ENCODE measurements around the gene LAGE3. TPM values are rescaled to one million over a fixed set of nuclear protein-coding genes. Genes with fewer than 3 reads are reported as not detected.

LAGE3 gene, protein sequence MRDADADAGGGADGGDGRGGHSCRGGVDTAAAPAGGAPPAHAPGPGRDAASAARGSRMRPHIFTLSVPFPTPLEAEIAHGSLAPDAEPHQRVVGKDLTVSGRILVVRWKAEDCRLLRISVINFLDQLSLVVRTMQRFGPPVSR
- total RNA-seq (ENCODE audit: low replicate concordance) = 19.1 and 31.6 TPM in 2 replicates

DNA sequence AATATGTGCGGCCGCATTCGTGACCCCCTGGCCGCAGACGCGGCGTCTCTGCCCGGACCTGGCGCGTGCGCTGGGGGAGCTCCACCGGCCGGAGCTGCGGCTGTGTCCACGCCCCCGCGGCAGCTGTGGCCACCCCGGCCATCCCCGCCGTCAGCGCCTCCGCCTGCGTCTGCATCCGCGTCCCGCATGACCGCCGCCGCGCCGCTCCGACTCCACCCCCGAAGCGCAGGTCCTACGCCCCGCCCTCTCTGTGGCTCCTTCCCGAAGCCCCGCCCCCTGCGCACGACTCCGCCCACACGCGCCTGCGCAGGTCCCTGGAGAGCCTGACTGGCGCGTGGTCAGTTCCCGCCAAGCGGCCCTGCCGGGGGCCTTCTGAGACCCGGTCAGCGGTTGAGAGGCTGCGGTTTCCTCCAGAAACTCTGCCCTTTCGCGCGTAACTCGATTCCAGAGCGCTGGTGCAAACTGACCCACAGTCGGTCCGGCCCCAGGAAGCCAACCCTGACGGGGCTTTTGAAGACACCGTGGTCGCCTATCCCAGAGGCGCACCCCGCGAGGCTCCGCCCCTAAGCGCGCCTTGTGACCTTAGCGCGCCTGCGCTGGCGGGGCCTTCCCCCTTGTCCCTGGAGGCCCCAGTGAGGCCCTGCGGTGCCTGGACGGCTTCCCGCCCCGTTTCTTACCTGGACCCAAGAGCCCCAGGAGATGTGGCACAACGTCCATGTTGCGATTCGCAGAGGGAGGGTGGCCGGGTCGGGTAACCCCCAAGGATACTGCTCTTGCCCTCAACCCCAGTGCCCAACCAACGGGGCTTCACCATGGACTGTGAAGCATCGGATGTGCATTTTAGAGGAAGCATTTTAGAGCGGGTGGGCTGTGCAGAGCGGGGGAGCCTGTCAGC, at the start of gene LAGE3:
TSS of gene LAGE3 (minus strand) at position 554 of the 895 bp plus-strand sequence. CDS start at position 188, 366 bp downstream.
- TF ChIP-seq, protein P1, sequence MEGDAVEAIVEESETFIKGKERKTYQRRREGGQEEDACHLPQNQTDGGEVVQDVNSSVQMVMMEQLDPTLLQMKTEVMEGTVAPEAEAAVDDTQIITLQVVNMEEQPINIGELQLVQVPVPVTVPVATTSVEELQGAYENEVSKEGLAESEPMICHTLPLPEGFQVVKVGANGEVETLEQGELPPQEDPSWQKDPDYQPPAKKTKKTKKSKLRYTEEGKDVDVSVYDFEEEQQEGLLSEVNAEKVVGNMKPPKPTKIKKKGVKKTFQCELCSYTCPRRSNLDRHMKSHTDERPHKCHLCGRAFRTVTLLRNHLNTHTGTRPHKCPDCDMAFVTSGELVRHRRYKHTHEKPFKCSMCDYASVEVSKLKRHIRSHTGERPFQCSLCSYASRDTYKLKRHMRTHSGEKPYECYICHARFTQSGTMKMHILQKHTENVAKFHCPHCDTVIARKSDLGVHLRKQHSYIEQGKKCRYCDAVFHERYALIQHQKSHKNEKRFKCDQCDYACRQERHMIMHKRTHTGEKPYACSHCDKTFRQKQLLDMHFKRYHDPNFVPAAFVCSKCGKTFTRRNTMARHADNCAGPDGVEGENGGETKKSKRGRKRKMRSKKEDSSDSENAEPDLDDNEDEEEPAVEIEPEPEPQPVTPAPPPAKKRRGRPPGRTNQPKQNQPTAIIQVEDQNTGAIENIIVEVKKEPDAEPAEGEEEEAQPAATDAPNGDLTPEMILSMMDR (IDR thresholded peaks at IDR 0.05; ENCODE audit: insufficient read depth, low read length) = no peak
- H3K4me3 ChIP-seq (ENCODE audit: low read depth, low read length) = peak within 1 kb of the TSS; percentile 72
- peak; percentile 84 for DNase-seq (ENCODE audit: low read depth)

DNA sequence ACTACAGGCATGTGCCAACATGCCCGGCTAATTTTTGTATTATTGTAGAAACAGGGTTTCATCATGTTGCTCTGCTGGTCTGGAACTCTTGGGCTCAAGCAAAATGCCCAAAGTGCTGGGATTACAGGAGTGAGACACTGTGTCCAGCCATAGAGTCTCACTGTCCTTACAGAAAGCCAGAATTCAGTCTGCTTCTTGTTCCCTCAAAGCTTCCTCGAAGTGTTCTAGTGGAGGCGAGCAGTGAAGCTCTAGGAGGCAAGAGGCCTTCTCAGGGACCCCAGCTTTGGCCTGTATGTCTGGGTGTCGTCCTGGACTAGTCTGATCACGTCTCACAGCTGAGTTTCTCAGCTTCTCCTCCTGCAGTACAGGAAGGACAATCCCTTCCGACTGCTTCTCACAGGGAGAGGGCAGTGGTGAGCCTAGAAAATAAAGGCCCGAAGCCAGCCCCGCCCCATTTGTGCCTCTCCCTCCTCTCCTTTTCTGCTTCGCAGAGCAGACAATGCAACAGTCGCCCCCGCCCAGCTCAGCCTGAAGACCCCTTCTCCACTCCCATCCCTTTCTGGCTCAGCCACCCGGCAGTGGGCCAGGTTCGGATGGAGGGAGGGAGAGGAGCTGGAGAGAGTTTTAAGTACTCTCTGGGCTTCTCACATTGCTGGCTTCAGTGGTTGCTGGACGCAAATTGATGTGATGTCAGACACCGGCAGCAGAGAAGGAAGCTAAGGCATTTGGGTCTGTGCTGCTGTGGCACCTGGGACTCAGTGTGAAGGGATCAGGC, 48.0 kb upstream of the LAGE3 start:
- DNase-seq (ENCODE audit: low read depth) = peak; percentile 88
- TF ChIP-seq, protein P1 (IDR thresholded peaks at IDR 0.05; ENCODE audit: insufficient read depth, low read length) = peak; percentile 58
- H3K4me3 ChIP-seq (ENCODE audit: low read depth, low read length) = no peak overlapping the region

DNA sequence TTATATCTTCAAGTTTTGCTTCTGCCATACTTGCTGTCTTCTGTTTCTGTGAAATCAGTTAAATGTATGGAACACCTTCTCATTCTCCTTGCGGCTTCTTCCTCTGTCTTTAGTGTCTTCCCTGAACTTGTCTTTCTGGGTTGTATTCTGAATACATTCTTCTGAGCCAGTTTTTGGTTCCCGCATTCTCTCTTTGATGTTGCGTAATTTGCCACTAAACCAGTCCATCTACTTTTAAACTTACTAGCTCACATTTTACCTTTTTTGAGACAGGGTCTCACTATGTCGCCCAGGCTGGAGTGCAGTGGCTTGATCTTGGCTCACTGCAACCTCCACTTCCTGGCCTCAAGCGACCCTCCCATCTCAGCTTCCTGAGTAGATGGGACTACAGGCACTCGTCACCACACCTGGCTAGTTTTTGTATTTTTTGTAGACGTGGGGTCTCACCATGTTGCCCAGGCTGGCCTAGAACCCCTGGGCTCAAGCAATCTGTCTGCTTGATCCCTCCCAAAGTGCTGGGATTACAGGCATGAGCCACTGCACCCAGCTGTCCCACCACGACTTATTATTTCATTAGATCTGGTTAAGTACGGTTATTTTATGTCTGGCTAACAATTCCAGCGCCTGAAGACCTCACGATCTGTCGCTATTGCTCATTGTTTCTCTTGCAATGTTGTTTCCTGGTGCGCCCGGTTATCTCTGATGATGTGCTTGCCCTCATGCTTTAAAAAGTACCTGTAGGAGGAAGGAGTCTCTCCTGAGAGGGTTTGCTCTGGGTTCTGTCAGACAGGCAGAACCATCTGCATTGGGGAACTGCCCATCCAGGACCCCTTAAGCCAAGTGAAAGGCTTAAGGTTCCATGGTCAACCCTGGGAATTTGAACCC, 46.8 kb upstream of the LAGE3 start:
- no peak for DNase-seq (ENCODE audit: low read depth)
- TF ChIP-seq, protein P1 (IDR thresholded peaks at IDR 0.05; ENCODE audit: insufficient read depth, low read length) = no peak
- no peak overlapping the region for H3K4me3 ChIP-seq (ENCODE audit: low read depth, low read length)

DNA sequence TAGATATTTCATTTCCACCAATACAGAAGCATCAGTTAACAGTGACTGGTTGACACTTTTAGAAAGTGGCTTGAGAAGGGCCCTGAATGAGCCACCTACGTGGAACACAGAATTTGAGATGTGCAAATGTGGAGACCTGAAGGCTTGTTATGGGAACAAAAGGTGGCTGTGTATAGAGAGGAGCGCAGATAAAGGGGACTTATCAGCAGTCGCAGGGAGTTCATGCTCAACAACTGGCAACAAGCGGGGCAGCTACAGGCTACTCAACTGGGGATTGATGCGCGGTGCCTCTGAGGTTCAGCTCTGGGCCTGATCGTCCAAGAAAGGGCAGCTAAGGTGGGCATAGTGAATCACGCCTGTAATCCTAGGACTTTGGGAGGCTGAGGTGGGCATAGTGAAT, 40.3 kb upstream of the LAGE3 start:
- no peak for DNase-seq (ENCODE audit: low read depth)
- TF ChIP-seq, protein P1 (IDR thresholded peaks at IDR 0.05; ENCODE audit: insufficient read depth, low read length) = no peak
- no peak overlapping the region for H3K4me3 ChIP-seq (ENCODE audit: low read depth, low read length)

DNA sequence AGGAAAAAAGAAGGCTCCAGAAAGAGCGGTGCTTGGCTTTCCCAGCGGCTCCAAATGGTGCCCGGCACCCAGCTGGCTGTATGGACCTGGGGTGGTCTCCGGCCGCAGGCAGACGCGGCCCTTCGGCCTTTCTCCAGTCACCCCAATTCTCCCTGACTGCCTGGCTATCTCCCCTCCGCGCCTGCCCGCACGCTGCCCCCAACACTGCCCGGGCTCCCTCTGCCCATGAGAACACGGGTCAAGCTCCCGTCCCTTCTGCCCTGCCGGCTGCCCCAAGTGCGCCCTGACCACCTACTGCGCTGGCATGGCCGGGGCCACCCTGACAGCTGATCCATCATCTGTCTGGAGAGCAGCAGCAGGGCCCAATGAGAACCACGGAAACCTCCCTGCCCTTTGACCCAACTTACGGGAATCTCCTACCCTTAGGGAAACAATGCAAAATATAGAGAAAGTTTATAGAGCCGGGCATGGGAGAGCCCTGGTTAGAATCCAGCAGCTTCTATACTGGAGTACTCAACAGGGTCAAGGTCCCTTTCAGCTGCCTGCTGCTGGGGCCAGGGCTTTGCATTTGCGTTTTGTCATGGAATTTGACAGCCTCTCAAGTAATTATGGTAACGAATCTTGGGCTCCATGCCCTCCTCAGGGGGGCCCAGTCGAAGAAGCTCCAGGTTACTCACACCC, 38.2 kb upstream of the LAGE3 start:
- DNase-seq (ENCODE audit: low read depth) = no peak
- TF ChIP-seq, protein P1 (IDR thresholded peaks at IDR 0.05; ENCODE audit: insufficient read depth, low read length) = no peak
- H3K4me3 ChIP-seq (ENCODE audit: low read depth, low read length) = peak overlapping the region; percentile 18
